Frontal cortex (tissue), 4 donors: Measurements from ENCODE around the gene ERBIN. TPM values are rescaled to one million over a fixed set of nuclear protein-coding genes. Genes with fewer than 3 reads are reported as not detected.

Source experiments
- DNase-seq, 2 donors: peaks; one replicate each; pipeline ENCODE4 v3.0.0; 2012; ENCODE audit warnings: low spot score in 2 of 2
- FAIRE-seq: peaks from 2 replicates; lab custom pipeline; 2012; peaks lifted over from hg19 to GRCh38; lab: Jason Lieb, UNC
- small RNA-seq: library from RNA; depleted of rRNA; stranded (forward); fragments of <200 nt; gene quantifications from one replicate; pipeline ENCODE3, GENCODE V24; 2014
- total RNA-seq: library from RNA; depleted of rRNA; stranded (reverse); fragments of >200 nt; gene quantifications from one replicate; pipeline ENCODE4 v1.2.3, GENCODE V29; 2014
- donor health status: control.
- donor health status: control.
- donor health status: control.

The ERBIN gene
- total RNA-seq, 1 donor from 2014 or later: 83.2 TPM

DNA sequence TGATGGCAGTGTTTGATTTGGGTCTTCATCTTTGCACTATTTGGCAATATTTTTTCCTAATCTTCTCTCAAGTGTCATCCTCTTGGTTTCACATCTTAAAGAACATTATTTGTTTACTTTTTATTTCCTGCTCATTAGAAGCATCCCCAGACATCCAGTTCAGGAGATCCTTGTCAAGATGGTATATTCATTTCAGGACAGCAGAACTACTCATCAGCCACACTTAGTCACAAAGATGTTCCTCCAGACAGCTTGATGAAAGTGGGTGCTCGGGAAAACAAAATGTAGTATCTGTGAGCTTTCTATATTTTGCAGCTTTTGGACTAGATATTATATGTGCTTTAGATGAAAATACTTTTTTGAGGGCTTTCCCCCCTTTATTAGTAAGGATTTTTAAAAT, 145.7 kb downstream of the ERBIN start:
- FAIRE-seq (no peak), DNase-seq (no peak)

DNA sequence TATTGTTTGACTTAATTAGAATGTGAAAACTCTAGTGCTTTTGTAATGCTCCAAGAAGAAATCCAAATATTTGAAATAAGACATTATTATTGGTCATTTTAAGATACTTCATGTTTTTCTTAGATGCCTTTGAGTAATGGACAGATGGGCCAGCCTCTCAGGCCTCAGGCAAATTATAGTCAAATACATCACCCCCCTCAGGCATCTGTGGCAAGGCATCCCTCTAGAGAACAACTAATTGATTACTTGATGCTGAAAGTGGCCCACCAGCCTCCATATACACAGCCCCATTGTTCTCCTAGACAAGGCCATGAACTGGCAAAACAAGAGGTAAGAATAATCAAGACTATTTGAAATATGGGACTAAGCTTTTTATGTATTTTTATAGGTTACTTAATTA, 148.5 kb downstream of the ERBIN start:
- no peak for FAIRE-seq
- no peak for DNase-seq

DNA sequence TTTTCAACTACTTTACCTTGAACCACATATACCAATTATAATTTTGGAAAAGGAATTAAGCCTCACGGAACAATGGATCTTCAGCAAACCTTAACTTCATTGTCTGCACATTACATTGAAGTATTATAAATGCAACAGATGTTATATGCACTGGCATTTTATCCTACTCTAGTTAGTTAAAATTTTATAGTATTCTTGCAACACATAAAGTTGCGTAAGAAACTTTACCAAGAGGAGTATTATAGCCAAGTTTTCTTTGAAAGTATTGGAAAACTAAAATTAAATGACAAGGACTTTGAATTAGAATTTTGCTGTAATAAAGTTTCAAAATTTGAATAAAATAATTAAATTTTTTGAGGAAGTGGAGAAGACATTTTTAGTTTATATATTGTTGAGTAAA, 154.3 kb downstream of the ERBIN start:
- no peak for FAIRE-seq

DNA sequence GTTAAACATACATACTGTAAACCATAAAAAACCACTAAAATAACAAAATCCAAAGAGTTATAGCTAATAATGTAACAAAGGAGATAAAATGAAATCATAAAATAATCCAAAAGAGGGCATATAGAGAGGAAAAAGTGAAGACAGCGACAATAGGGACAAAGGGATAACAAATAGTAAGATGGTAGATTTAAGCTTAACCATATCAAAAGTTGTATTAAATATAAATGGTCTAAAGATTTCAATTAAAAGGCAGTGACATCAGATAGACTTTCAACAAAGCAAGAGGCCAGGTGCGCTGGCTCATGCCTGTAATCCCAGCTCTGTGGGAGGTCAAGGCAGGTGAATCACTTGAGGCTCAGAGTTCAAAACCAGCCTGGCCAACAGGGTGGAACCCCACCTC, 163.0 kb downstream of the ERBIN start:
- no peak for DNase-seq
- FAIRE-seq: no peak

More for the DNA sequence above, 154.3 kb downstream of the ERBIN start:
- DNase-seq: no peak

DNA sequence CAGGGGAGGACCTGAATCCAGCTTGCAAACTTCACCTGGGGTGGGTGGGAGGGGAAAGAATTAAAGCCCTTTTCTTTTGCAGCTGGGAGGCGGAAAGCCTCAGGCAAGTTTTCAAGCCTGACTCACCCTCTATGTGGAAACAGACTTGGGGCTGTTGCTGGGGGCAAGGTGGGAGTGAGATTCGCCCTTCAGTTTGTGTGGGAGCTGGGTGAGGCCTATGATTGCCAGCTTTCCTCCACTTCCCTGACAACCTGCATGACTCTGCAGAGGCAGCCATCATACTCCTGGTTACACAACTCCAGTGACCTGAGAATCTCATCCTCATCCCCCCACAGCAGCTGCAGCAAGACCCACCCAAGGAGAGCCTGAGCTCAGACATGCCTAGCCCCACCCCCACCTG, 174.5 kb downstream of the ERBIN start:
- no peak for DNase-seq
- FAIRE-seq: no peak

DNA sequence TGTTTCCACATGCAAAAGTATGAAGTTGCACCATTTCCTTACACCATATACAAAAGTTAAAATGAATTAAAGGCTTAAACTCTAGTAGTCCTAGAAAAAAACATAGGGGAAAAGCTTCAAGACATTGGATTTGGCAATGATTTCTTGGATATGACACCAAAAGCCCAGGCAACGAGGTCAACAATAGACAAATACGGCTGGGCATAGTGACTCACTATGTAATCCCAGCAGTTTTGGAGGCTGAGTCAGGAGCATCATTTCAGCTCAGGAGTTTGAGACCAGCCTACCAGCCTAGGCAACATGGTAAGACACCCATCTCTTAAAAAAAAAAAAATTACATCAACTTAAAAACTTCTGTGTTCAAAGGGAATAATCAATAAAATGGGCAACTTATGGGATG, 186.8 kb downstream of the ERBIN start:
- FAIRE-seq (no peak), DNase-seq (no peak)

DNA sequence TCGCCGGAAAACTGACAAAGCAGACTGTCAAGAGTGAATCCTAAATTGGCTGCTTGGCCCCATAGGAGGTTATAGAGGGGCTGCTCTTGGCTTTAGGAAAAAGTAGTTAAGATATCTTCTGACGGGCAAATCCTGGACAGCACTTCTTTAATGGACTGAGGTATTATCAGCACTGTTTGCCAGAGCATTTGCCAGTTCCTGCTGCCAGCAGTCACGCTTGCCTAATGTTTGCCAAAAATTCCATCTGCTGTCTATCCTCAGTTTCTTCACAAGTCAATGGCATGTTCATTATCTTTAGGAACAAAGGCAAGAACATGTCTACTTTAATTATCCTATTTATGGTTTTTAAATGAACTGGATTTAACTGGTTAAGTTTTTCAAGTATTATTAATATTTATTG, 191.9 kb downstream of the ERBIN start:
- FAIRE-seq: no peak

DNA sequence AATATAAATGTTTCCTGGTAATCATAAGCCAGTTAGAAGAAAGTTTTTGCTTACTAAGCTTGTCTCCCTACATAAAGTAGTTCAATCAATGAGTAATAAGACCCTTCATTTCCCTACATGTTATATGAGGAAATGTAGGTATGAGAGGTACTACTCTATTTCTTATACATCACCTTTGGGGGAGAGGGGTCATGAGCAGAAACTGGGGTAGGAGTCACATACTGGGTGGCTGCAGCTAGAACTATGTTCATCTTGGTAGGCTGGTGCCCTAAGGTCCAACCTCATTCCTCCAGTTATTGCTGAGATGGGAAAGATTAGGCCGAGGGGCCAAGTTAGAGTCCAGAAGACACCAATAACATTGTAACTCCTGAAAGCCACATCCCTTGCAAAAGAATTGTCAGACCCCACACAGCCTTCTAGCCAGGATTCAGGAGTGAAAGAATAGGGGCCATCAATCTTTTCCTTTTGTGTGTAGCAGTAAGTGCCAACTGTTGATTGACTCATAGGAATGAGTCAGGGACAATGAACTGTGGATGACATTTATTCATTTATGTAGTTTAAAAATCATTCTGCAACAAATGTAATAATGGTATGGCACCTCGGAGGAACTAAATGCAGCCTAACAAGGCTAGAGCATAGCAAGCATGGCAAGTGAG, 196.1 kb downstream of the ERBIN start:
- no peak for FAIRE-seq

More for the DNA sequence above, 191.9 kb downstream of the ERBIN start:
- DNase-seq: no peak

DNA sequence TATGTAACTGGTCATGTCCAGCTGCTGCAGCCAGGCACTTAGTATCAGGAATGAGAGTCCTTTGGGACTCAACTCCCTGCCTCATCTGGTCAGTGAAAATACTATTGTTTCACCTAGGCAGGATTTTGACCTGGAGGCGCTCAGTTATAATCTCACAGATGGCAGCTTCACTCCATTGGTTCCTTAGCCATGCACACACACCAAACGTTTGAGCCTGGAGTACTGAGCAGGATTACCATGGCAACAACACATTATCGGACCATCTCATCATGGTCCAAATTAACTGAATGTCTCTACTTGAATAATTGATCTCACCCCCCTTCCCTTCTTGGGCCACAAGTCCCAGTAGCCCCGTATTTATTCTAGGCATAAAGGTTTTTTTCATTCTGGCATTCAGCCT, 202.8 kb downstream of the ERBIN start:
- DNase-seq: no peak
- no peak for FAIRE-seq

More for the DNA sequence above, 196.1 kb downstream of the ERBIN start:
- DNase-seq: no peak

DNA sequence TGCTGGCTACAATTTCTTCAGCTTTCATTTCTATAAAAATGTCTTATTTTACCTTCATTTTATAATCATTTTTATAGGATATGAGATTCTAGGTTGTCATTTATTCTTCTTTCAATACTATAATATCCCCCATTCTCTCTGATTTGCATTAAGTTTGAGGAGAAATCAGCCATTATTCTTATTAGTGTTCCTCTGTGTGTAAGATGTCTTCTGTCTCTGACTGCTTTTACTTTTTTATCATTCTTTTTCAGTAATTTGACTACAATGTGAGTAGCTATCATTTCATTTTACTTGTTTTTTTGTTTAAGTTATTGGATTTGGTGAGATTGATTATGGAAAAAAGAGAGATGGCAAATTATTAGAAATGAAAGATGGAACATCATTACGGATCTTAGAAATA, 204.1 kb downstream of the ERBIN start:
- no peak for DNase-seq
- no peak for FAIRE-seq

Small RNAs within 50 kb of the gene (small RNA-seq; reads per million reads assigned to genes)
- gene RF00598: not detected

Other genes starting within 250 kb of the ERBIN start
- gene SGTB, start 204.5 kb upstream of the ERBIN start, total RNA-seq: 29.8 TPM
- gene NLN, start 204.4 kb upstream of the ERBIN start, total RNA-seq: 64.4 TPM
- 77.0 TPM for gene SREK1, start 217.7 kb downstream of the ERBIN start, total RNA-seq